ENCODE results near the gene POLR2J2.
"Not testable (repeated sequence)": the region's sequence is repeated elsewhere in the genome, so short reads cannot be mapped to it uniquely, and the experiment has no call there.

Gene POLR2J2

DNA sequence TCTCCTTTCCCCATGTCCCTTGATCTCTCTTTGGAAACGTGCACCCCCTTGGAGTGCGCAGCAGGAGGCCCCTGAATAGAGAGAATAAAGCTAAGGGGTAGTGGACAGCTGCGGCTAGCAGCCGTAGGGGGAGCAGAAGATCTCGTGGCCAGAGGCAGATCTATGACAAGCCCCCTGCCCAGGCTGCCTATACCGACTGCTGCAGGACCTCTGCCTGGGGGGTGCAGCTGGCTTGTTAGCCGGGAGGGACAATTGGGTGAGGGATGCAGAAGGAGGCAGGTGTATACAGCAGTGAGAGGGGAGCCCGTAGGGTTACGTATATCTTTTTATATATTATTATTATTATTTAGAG, 469 bp upstream of the POLR2J2 start:
- not testable (repeated sequence) for DNase-seq (ENCODE audit: low read depth in 2 of 3, low spot score in 2 of 3)

- not testable (repeated sequence) for DNase-seq (ENCODE audit: low read depth in 2 of 3, low spot score in 2 of 3)
Measured at GRCh38 chr7:102667523-102667922, 3.9 kb downstream of the POLR2J2 start.

- DNase-seq (ENCODE audit: low read depth in 2 of 3, low spot score in 2 of 3), result not testable (repeated sequence)
Measured at GRCh38 chr7:102666850-102667249, 4.6 kb downstream of the POLR2J2 start.

- DNase-seq (ENCODE audit: low read depth in 2 of 3, low spot score in 2 of 3), result not testable (repeated sequence)
Measured at GRCh38 chr7:102664765-102665164, 6.7 kb downstream of the POLR2J2 start.

DNA sequence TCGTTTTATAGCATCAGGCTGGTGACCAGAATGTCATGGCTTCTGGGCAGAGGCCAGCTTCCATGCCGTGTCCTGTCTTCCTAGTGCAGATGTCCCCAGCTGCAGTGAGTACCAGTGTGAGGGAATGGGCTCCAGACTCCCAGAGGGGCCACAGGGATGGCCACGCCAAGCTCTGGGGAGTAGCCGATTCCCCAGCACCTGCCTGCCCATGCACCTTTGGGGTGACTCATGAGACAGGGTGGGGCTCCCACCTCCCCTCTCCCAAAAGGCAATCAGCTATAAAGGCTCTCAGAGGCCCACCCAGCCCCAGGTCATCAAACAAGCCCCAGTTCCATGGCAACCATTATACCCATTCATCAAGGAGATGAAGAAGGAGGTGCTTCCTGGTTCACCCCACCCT, 21.5 kb downstream of the POLR2J2 start, which contains the start of gene SPDYE2B:
SPDYE2B (plus strand) TSS at position 396 of the 400 bp plus-strand sequence. CDS start 2,030 bp downstream, outside the sequence.
- DNase-seq (ENCODE audit: low read depth in 2 of 3, low spot score in 2 of 3), result not testable (repeated sequence)

- DNase-seq (ENCODE audit: low read depth in 2 of 3, low spot score in 2 of 3), result not testable (repeated sequence)
Measured at GRCh38 chr7:102647813-102648212, 23.6 kb downstream of the POLR2J2 start.

- not testable (repeated sequence) for DNase-seq (ENCODE audit: low read depth in 2 of 3, low spot score in 2 of 3)
Measured at GRCh38 chr7:102643404-102643803, 28.1 kb downstream of the POLR2J2 start.

- DNase-seq (ENCODE audit: low read depth in 2 of 3, low spot score in 2 of 3), result not testable (repeated sequence)
Measured at GRCh38 chr7:102642691-102643090, 28.8 kb downstream of the POLR2J2 start, which contains the start of gene UPK3BL1. Gene UPK3BL1, minus strand, starts transcription at chr7:102642791. Its CDS starts 50 bp downstream, at chr7:102642741.

GRCh38 chr7:102638848-102639247, 32.6 kb downstream of the POLR2J2 start:
- DNase-seq (ENCODE audit: low read depth in 2 of 3, low spot score in 2 of 3), result not testable (repeated sequence)

DNA sequence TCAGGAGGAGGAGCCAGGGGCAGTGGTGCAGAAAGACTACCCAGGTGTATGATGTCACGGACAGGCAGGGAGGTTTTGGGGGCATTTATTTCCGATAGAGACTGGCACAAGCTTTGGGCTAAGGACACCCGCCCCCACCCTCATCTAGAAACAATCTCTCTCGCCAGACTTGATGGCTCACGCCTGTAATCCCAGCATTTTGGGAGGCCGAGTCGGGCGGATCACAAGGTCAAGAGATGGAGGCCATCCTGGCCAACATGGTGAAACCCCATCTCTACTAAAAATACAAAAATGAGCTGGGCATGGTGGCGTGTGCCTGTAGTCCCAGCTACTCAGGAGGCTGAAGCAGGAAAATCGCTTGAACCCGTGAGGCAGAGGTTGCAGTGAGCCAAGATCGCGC, 34.5 kb downstream of the POLR2J2 start:
- not testable (repeated sequence) for DNase-seq (ENCODE audit: low read depth in 2 of 3, low spot score in 2 of 3)

- not testable (repeated sequence) for DNase-seq (ENCODE audit: low read depth in 2 of 3, low spot score in 2 of 3)
Measured at GRCh38 chr7:102635354-102635753, 36.1 kb downstream of the POLR2J2 start.

GRCh38 chr7:102634299-102634698, 37.2 kb downstream of the POLR2J2 start:
- DNase-seq (ENCODE audit: low read depth in 2 of 3, low spot score in 2 of 3), result not testable (repeated sequence)

- not testable (repeated sequence) for DNase-seq (ENCODE audit: low read depth in 2 of 3, low spot score in 2 of 3)
Measured at GRCh38 chr7:102630622-102631021, 40.8 kb downstream of the POLR2J2 start.

- DNase-seq (ENCODE audit: low read depth in 2 of 3, low spot score in 2 of 3), result not testable (repeated sequence)
Measured at GRCh38 chr7:102627271-102627904, 44.1 kb downstream of the POLR2J2 start.

GRCh38 chr7:102618122-102618521, 53.3 kb downstream of the POLR2J2 start:
- DNase-seq (ENCODE audit: low read depth in 2 of 3, low spot score in 2 of 3), result not testable (repeated sequence)

DNA sequence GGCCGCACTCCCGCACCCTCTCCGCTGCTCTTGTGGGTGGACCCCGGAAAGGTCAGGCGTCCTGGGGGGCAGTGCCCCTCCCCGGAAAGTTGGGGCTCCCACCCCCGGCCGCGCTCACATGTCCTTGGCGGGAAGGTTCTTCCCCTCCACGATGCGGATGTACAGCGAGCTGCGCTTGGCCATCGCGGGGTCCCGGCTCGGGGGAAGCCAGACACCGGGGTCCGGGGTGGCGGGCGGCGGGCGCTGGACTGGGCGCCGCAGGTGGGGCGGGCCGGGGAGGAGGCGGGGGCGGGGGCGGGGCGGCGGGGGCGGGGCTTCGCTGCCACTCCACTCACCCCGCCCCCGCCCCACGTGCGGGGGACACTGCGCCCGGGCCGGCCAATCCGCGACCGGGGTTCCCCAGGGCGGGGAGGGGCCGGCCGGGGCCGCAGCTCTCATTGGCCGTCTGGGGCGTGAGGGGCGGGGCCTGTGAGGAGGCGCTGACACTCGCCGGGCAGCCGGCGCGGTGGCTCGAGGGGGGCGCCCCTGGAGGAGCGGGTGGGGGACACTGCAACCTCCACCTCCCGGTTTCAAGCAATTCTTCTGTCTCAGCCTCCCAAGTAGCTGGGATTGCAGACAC, 54.8 kb downstream of the POLR2J2 start, which contains the start of gene RASA4:
RASA4 (minus strand) TSS at position 250 of the 619 bp plus-strand sequence; CDS start at position 183, 67 bp downstream.
- DNase-seq (ENCODE audit: low read depth in 2 of 3, low spot score in 2 of 3), result not testable (repeated sequence)

All from activated CD8-positive, alpha-beta memory T cell treated with anti-CD3 and anti-CD28 coated beads for 48 hours (primary cell).